ENCODE results near the gene LGALS12.
A peak's percentile ranks its signal among the peaks of the same experiment; 100 is the strongest.
"Not testable (repeated sequence)": the region's sequence is repeated elsewhere in the genome, so short reads cannot be mapped to it uniquely, and the experiment has no call there.

The LGALS12 gene

DNA sequence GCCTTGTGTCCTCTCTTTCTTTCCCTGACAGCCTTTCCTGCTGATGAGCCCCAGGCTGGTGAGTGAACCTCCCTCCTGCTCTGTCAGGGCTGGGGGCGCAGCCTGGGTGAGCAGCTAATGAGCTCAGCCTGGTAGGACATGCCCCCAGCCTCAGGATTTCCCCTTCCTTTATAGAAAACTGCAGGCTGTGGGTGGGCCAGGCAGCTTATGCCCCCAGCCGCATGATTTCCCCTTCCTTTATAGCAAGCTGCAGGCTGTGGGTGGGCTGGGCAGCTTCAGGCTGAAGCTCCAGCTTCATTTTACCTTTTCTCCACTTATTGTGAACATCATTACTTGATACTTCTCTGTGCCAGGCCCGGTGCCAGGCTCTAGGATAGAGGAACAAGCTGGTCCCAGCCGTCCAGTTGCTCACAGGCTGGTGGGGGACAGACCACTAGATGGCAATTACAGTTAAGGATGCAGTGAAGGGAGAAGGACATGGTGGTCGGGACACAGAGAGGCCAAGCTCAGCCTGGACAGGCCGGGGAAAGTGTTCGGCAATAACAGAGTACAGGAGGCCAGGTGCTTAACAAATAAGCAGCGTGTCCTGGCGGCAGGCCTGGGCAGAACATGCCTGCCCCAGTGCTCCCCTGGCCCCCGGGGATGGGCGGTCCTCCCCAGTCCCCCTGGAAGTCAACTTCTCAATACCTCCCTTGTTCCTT lies 5.3 kb downstream of the LGALS12 start:
- Histone ChIP-seq H3K9me3 (ENCODE audit: control insufficient read depth, insufficient read depth, low read length) (no peaks in the 10 kb centered on the region; the same call in 1 of the 2 replicates), H3K4me1 (ENCODE audit: insufficient read depth, low read length) (peaks cover 25% of the 10 kb centered on the region; the same call in 1 of the 2 replicates), H3K36me3 (ENCODE audit: insufficient read depth, low read length) (no peaks in the 10 kb centered on the region), H3K9ac (ENCODE audit: low read depth, low read length) (no peak overlapping the region)

DNA sequence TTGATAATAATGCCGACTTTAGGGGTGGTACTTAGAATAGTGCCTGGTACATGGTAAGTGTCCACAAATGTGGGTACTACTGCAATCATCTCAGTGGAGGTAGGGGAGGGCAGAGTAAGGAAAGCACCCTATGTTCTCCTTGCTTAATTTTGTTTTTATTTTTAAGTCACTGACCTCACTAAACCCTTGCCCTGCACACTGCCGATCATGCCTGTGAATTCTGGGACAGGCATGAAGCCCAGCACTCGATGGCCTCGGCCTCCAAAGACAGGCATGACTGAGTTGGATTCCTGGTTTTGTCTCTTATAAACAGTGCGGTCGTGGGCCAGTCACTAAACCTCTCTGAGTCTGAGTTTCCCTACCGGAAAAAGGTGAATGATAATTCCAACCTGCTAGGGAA lies 6.9 kb downstream of the LGALS12 start:
- Histone ChIP-seq H3K4me1 (ENCODE audit: insufficient read depth, low read length) (peaks cover 13% of the 10 kb centered on the region; the same call in 1 of the 2 replicates), H3K9ac (ENCODE audit: low read depth, low read length) (no peak overlapping the region), H3K9me3 (ENCODE audit: control insufficient read depth, insufficient read depth, low read length) (no peaks in the 10 kb centered on the region; the same call in 1 of the 2 replicates), H3K36me3 (ENCODE audit: insufficient read depth, low read length) (no peaks in the 10 kb centered on the region)

GRCh38 chr11:63516109-63516508 lies 10.2 kb downstream of the LGALS12 start:
- Histone ChIP-seq H3K9ac (ENCODE audit: low read depth, low read length) (no peak overlapping the region), H3K9me3 (ENCODE audit: control insufficient read depth, insufficient read depth, low read length) (peaks cover 13% of the 10 kb centered on the region), H3K36me3 (ENCODE audit: insufficient read depth, low read length) (no peaks in the 10 kb centered on the region; the same call in 1 of the 2 replicates), H3K4me1 (ENCODE audit: insufficient read depth, low read length) (peaks cover 3% of the 10 kb centered on the region; the same call in 1 of the 2 replicates)

- Histone ChIP-seq H3K9me3 (ENCODE audit: control insufficient read depth, insufficient read depth, low read length) (peaks cover 23% of the 10 kb centered on the region), H3K4me1 (ENCODE audit: insufficient read depth, low read length) (no peaks in the 10 kb centered on the region), H3K36me3 (ENCODE audit: insufficient read depth, low read length) (no peaks in the 10 kb centered on the region; the same call in 1 of the 2 replicates), H3K9ac (ENCODE audit: low read depth, low read length) (no peak overlapping the region)
These were observed 11.3 kb downstream of the LGALS12 start for GRCh38 chr11:63517156-63517555.

DNA sequence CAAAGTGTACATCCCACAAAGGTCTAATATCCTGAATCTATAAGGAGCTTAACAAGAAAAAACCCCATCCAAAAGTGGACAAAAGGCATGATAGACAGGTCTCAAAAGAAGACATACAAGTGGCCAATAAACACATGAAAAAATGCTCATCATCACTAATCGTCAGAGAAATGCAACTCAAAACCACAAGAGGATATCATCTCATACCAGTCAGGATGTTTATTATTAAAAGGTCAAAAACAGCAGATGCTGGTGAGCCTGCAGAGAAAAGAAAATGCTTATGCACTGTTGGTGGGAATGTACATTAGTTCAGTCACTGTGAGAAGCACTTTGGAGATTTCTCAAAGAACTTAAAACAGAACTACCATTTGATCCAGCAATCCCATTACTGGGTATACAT lies 12.7 kb downstream of the LGALS12 start:
- no peak overlapping the region for H3K9ac ChIP-seq (ENCODE audit: low read depth, low read length)
- H3K9me3 ChIP-seq (ENCODE audit: control insufficient read depth, insufficient read depth, low read length) = peaks cover 23% of the 10 kb centered on the region
- no peaks in the 10 kb centered on the region; the same call in 1 of the 2 replicates for H3K36me3 ChIP-seq (ENCODE audit: insufficient read depth, low read length)
- H3K4me1 ChIP-seq (ENCODE audit: insufficient read depth, low read length) = no peaks in the 10 kb centered on the region

DNA sequence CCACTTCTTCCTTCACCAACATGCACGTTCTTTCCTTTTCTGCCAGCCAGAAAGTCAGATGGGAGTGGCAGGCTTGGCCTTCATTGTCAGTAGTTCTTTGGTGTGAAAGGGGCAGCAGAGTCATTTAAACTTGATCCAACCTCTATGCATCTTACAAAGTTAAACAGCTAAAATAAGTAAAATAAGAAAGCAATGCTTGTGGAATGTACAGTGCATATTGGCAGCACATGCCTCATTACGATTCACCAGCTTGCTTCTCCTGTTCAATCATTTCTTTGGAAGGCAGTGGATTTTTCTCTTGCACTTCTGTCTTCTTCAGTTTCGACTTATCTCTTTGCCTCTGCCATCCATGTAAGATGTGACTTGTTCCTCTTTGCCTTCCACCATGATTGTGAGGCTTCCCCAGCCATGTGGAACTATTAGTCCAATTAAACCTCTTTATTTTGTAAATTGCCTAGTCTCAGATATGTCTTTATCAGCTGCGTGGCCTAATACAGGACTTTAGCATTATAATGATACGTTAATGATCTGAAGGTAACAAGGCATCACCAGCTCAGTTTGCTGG lies 14.8 kb downstream of the LGALS12 start:
- Histone ChIP-seq H3K9me3 (ENCODE audit: control insufficient read depth, insufficient read depth, low read length) (peaks cover 31% of the 10 kb centered on the region), H3K9ac (ENCODE audit: low read depth, low read length) (no peak overlapping the region), H3K4me1 (ENCODE audit: insufficient read depth, low read length) (no peaks in the 10 kb centered on the region), H3K36me3 (ENCODE audit: insufficient read depth, low read length) (no peaks in the 10 kb centered on the region; the same call in 1 of the 2 replicates)

DNA sequence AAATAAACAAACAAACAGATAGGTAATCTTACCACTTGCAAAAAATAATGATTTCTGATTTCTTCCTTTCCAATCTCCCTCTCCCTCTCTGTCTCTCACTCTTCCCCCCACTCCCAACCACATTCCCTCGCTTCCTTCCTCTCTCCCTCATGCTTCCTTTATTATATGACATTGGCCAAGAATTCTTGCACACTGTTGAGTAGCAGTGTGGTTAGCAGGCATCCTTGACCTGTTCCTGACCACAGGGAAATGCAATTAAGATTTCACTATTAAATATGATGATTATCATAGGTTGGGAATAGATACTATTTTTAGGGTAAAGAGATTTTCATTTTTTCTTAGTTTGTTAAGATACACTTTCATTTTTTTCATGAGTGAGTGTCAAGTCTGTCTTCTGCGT lies 16.0 kb downstream of the LGALS12 start:
- Histone ChIP-seq H3K36me3 (ENCODE audit: insufficient read depth, low read length) (no peaks in the 10 kb centered on the region; the same call in 1 of the 2 replicates), H3K4me1 (ENCODE audit: insufficient read depth, low read length) (no peaks in the 10 kb centered on the region), H3K9ac (ENCODE audit: low read depth, low read length) (no peak overlapping the region)

DNA sequence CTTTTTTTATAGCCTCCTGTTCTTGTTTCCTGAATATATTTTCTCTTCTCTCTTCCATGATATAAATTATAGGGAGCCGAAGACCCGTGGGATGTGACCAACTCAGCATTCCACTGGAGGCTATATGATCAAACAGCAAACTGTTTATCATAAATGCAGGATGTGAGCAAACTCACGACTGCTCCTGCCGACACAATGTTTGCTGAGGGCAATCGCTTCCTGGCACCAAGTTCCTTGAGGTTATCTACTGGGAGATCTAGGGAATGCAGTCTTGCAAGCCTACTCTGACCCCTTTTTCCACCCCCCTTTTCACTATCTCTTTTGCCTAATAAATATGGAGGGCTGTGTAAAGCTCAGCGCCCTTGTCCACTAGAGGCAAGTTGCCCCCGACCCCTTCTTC lies 17.3 kb downstream of the LGALS12 start:
- H3K4me1 ChIP-seq (ENCODE audit: insufficient read depth, low read length) = peaks cover 7% of the 10 kb centered on the region
- peaks cover 31% of the 10 kb centered on the region for H3K9me3 ChIP-seq (ENCODE audit: control insufficient read depth, insufficient read depth, low read length)

More for the DNA sequence above, 16.0 kb downstream of the LGALS12 start:
- H3K9me3 ChIP-seq (ENCODE audit: control insufficient read depth, insufficient read depth, low read length) = peaks cover 31% of the 10 kb centered on the region

GRCh38 chr11:63527667-63528066 lies 21.8 kb downstream of the LGALS12 start:
- H3K9me3 ChIP-seq (ENCODE audit: control insufficient read depth, insufficient read depth, low read length) = peaks cover 8% of the 10 kb centered on the region; the same call in 1 of the 2 replicates
- H3K4me1 ChIP-seq (ENCODE audit: insufficient read depth, low read length) = peaks cover 33% of the 10 kb centered on the region
- H3K36me3 ChIP-seq (ENCODE audit: insufficient read depth, low read length) = no peaks in the 10 kb centered on the region; the same call in 1 of the 2 replicates
- peak overlapping the region; percentile 43 for H3K9ac ChIP-seq (ENCODE audit: low read depth, low read length)

More for the DNA sequence above, 17.3 kb downstream of the LGALS12 start:
- no peaks in the 10 kb centered on the region; the same call in 1 of the 2 replicates for H3K36me3 ChIP-seq (ENCODE audit: insufficient read depth, low read length)
- H3K9ac ChIP-seq (ENCODE audit: low read depth, low read length) = no peak overlapping the region

- H3K4me1 ChIP-seq (ENCODE audit: insufficient read depth, low read length) = peaks cover 37% of the 10 kb centered on the region
- H3K9me3 ChIP-seq (ENCODE audit: control insufficient read depth, insufficient read depth, low read length); H3K9ac ChIP-seq (ENCODE audit: low read depth, low read length); H3K36me3 ChIP-seq (ENCODE audit: insufficient read depth, low read length): not testable (repeated sequence)
These were observed 22.3 kb downstream of the LGALS12 start for GRCh38 chr11:63528156-63528555.

DNA sequence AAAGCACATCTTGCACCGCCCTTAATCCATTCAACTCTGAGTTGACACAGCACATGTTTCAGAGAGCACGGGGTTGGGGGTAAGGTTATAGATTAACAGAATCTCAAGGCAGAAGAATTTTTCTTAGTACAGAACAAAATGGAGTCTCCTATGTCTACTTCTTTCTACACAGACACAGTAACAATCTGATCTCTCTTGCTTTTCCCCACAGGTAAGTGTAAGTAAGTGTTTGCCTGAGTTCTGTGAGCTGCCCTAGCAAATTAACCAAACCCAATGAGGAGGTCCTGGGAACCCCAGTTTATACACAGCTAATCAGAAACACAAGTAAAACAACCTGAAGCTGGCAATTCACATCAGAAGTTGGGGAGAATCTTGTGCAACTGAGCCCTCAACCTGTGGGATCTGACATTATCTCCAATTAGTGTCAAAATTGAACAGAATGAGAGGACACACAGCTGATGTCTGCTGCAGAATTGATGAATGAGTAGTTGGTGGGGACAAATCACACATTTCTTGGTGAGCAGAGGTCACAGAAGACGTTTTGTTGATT lies 22.9 kb downstream of the LGALS12 start:
- not testable (repeated sequence) for H3K36me3 ChIP-seq (ENCODE audit: insufficient read depth, low read length); H3K9me3 ChIP-seq (ENCODE audit: control insufficient read depth, insufficient read depth, low read length)
- H3K4me1 ChIP-seq (ENCODE audit: insufficient read depth, low read length) = peaks cover 43% of the 10 kb centered on the region
- H3K9ac ChIP-seq (ENCODE audit: low read depth, low read length) = peak overlapping the region; percentile 54; the same call in 1 of the 2 replicates

GRCh38 chr11:63529373-63529772 lies 23.5 kb downstream of the LGALS12 start:
- H3K36me3 ChIP-seq (ENCODE audit: insufficient read depth, low read length); H3K9me3 ChIP-seq (ENCODE audit: control insufficient read depth, insufficient read depth, low read length): not testable (repeated sequence)
- peaks cover 45% of the 10 kb centered on the region for H3K4me1 ChIP-seq (ENCODE audit: insufficient read depth, low read length)
- peak overlapping the region; percentile 54; the same call in 1 of the 2 replicates for H3K9ac ChIP-seq (ENCODE audit: low read depth, low read length)

- Histone ChIP-seq H3K9me3 (ENCODE audit: control insufficient read depth, insufficient read depth, low read length) (no peaks in the 10 kb centered on the region), H3K9ac (ENCODE audit: low read depth, low read length) (peak overlapping the region; percentile 33; the same call in 1 of the 2 replicates), H3K4me1 (ENCODE audit: insufficient read depth, low read length) (peaks cover 46% of the 10 kb centered on the region), H3K36me3 (ENCODE audit: insufficient read depth, low read length) (no peaks in the 10 kb centered on the region)
These were observed 24.1 kb downstream of the LGALS12 start for GRCh38 chr11:63530021-63530420.

- Histone ChIP-seq H3K9ac (ENCODE audit: low read depth, low read length) (peak overlapping the region; percentile 11), H3K4me1 (ENCODE audit: insufficient read depth, low read length) (peaks cover 46% of the 10 kb centered on the region)
- not testable (repeated sequence) for H3K36me3 ChIP-seq (ENCODE audit: insufficient read depth, low read length); H3K9me3 ChIP-seq (ENCODE audit: control insufficient read depth, insufficient read depth, low read length)
These were observed 25.3 kb downstream of the LGALS12 start for GRCh38 chr11:63531074-63531792.

Measured in ES-I3 (cell line).